Subcutaneous adipose tissue (tissue), 4 donors: ENCODE measurements around the gene ISCA2. TPM values are rescaled to one million over a fixed set of nuclear protein-coding genes. Genes with fewer than 3 reads are reported as not detected.

Experiments
- total RNA-seq, 4 donors: library from RNA; depleted of rRNA; stranded (reverse); fragments of >200 nt; gene quantifications; one replicate each; pipeline ENCODE4 v1.1.0, GENCODE V29; 2016
- TF ChIP-seq, protein P1 (sequence below): fragments of 450-650 bp; IDR thresholded peaks from one replicate; pipeline ENCODE4 v1.5.1; 2016; ENCODE audit warnings: low read depth, mild to moderate bottlenecking, control low read depth, antibody characterized with exemption, moderate library complexity

ISCA2 gene
- total RNA-seq, 4 donors from 2014 or later = 10.3 to 19.4 (median 10.8) TPM

DNA sequence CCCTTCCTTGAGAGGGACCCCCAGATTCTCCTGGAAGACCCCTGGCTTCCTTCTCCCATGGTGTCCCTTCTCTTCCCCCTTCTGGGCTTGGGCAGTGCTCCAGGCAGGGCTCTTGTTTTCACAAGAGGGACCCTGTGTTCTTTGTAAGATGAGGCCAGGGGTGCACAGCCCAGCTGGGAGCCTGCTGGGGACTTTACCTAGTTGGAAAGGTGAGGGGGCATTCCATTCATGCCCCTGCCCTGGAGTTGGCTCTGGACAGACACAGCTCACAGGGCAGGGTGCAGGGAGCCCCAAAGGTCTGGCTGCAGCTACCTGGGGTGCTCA is 31.2 kb downstream of the ISCA2 start:
- TF ChIP-seq, protein P1, sequence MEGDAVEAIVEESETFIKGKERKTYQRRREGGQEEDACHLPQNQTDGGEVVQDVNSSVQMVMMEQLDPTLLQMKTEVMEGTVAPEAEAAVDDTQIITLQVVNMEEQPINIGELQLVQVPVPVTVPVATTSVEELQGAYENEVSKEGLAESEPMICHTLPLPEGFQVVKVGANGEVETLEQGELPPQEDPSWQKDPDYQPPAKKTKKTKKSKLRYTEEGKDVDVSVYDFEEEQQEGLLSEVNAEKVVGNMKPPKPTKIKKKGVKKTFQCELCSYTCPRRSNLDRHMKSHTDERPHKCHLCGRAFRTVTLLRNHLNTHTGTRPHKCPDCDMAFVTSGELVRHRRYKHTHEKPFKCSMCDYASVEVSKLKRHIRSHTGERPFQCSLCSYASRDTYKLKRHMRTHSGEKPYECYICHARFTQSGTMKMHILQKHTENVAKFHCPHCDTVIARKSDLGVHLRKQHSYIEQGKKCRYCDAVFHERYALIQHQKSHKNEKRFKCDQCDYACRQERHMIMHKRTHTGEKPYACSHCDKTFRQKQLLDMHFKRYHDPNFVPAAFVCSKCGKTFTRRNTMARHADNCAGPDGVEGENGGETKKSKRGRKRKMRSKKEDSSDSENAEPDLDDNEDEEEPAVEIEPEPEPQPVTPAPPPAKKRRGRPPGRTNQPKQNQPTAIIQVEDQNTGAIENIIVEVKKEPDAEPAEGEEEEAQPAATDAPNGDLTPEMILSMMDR = no peak

DNA sequence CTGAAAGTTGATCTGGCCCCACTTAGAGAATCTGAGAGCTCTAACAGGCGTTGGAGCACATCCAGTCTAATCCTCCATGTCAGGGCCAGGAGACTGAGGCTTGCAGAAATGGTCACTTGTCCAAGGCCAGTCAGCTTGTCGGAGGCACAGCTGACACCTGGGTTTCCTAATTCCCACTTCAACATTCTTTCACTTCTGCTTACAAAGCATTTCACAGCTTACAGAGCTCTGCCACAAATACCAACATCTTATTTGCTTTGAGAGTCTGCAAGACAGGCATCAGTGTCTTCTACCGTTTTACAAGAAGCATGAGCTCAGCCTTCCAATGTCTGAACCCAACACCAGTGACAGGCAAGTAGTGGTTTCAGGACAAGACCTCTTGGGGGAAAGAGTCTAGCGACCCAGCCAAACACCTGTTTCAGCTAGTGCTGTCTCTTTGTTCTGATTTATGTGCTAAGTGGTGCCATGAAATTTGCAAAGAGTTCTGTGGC is 31.8 kb downstream of the ISCA2 start:
- TF ChIP-seq, protein P1 = no peak

DNA sequence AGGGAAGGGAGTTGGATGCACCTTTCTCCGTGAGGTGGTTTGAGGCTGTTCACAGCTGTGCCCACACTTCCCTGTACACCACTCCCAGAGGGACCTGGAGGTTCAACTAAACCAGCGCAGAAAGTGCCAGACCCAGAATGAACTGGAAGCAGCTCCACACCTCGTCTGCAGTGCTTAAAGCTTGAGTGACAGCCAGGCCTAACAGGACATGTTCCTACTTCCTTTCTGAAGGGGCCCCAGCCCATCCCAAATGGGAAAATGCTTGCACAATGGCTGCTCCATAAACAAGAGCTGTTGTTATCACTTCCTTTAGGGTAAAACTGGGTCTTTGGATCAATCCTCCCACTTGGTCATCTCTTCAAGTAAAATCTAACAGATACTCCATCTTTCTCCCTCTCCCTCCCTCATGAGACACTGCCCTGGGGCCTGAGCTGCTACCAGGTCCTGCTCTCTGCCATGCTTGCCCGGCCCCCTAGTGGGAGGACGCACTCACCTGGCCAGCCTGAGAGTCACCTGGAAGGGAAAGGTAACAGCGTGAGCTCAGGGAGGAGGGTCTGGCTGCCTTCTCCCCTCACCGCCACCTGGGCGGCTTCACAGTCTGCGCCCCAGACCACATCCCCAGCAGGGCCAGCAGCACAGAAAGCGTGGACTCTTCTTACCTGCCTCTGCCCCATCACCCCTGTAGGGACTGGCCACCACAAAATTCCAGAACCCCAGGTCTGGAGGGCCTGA is 33.5 kb downstream of the ISCA2 start:
- TF ChIP-seq, protein P1 = no peak

DNA sequence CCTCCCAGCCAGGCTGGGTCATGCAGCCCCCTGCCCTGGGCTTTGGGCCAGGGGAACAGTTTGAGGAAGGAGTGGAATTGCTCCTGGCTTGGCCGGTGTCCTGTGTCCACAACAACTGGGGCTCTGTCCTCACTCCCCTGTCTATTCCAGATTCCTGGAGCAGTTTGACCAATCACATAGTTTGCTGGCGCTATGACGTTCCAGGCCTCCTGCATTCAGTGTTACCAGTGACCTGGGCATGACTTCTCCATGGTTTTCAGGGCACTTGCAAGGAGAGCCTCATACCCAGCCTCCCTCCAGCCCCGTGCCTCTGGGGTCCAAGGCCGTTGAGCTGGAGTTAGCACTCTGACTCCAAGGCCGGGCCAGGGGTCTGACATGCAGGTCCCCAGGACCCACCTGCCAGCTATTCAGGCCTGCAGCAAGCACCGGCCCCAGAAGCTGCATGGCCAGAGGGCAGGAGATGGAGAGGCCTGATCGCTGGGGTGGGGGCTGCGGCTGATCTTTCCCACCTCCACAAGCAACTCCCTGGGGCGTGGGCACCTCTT is 34.2 kb downstream of the ISCA2 start:
- TF ChIP-seq, protein P1 = no peak

DNA sequence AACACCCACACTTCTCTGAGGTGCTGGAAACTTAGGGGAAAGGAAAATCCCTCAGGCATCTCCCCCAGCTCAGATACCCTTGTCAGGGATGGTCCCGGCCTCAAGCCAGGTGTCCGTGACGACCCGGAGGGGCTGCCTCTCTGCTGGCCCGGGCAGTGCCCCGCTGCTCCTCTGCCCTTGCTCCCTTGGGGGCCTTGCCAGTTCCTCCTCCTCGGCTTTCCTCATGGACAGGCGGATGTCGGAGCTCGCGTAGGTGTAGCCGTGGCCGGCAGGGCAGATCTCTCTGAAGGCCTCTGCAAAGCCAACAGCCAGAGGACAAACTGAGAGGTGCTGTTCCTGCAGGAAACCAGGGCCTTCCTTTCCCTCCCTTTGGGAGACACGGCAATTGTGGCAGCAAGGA is 34.8 kb downstream of the ISCA2 start:
- TF ChIP-seq, protein P1 = no peak

DNA sequence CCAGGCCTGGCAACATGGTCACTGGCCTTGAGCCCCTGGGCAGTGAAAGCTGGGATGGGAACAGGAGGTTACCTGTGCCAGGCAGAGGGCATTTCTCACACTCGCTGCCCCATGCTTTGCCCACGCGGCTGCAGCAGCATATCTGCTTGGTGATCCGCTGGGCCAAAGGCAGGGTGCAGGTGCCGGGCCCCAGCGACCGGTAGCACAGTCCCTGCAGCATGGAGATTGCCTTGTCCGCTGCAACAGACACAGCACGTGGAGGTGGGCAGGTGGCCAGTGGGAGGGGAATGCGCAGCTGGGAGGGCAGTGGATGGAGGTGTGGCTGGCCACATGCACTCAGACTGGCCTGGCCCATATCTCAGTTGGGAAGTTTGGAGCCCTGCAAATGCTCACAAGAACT is 35.3 kb downstream of the ISCA2 start:
- TF ChIP-seq, protein P1 = no peak

DNA sequence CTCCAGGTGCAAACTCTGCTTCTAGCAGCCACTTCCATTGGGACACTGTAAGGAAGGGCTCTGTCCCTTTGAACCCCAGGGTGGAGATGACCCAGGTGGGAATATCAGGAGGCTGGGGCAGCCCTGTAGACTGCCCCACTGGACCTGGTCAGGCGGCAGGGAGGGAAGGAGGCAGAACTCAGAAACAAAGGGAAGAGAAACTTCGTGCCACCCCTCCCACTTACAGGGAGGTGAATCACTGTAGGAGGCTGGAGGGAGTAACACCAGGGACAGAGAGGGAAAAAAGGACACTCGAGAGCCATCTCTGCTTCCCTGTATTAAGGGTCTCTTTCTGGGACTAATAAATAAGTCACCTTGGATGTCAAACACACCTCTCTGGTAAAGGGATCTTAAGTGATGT is 37.4 kb downstream of the ISCA2 start:
- TF ChIP-seq, protein P1 = no peak
